Right forelimb (tissue), 1 donor: Measurements from ENCODE around the gene MRPS9.

ENCODE experiments used
- DNase-seq: peaks from one replicate; pipeline ENCODE4 v3.0.0-alpha.2; 2018

MRPS9 gene

GRCh38 chr2:105126336-105126735 lies 88.5 kb downstream of the MRPS9 start:
- no peak for DNase-seq

GRCh38 chr2:105127289-105127915 lies 89.5 kb downstream of the MRPS9 start:
- no peak for DNase-seq

GRCh38 chr2:105129722-105130232 lies 91.9 kb downstream of the MRPS9 start:
- no peak for DNase-seq

GRCh38 chr2:105130546-105130945 lies 92.7 kb downstream of the MRPS9 start:
- no peak for DNase-seq

- no peak for DNase-seq
Measured at GRCh38 chr2:105134081-105134480, 96.2 kb downstream of the MRPS9 start.

GRCh38 chr2:105135436-105135835 lies 97.6 kb downstream of the MRPS9 start:
- no peak for DNase-seq

- DNase-seq = no peak
Measured at GRCh38 chr2:105136394-105136793, 98.5 kb downstream of the MRPS9 start.

GRCh38 chr2:105138643-105139042 lies 100.8 kb downstream of the MRPS9 start:
- DNase-seq = no peak

GRCh38 chr2:105139556-105140239 lies 101.8 kb downstream of the MRPS9 start:
- DNase-seq = no peak

GRCh38 chr2:105140240-105140568 lies 102.3 kb downstream of the MRPS9 start:
- no peak for DNase-seq

- no peak for DNase-seq
Measured at GRCh38 chr2:105141099-105141614, 103.3 kb downstream of the MRPS9 start.

- no peak for DNase-seq
Measured at GRCh38 chr2:105142239-105142638, 104.4 kb downstream of the MRPS9 start.

GRCh38 chr2:105143094-105143466 lies 105.2 kb downstream of the MRPS9 start:
- DNase-seq = no peak

GRCh38 chr2:105143467-105144151 lies 105.7 kb downstream of the MRPS9 start:
- peak; percentile 54 for DNase-seq

GRCh38 chr2:105144152-105144940 lies 106.5 kb downstream of the MRPS9 start:
- no peak for DNase-seq

- DNase-seq = no peak
Measured at GRCh38 chr2:105144941-105145300, 107.1 kb downstream of the MRPS9 start.

- DNase-seq = no peak
Measured at GRCh38 chr2:105149272-105149671, 111.4 kb downstream of the MRPS9 start.
